Measurements from ENCODE around the gene CDKAL1.

- TF ChIP-seq POLR2A (IDR thresholded peaks at IDR 0.05) = no peak
- no peak for TF ChIP-seq CTCF (IDR thresholded peaks at IDR 0.05)
- TF ChIP-seq POLR2AphosphoS5 (IDR thresholded peaks at IDR 0.05) = no peak
These were observed 598.2 kb downstream of the CDKAL1 start for GRCh38 chr6:21132446-21132845.

Measured in prostate gland (tissue), 2 donors.